Coronary artery (tissue), 2 donors: ENCODE measurements around the gene XXYLT1.
A peak's percentile ranks its signal among the peaks of the same experiment; 100 is the strongest.

Source experiments
- DNase-seq: peaks from one replicate; pipeline ENCODE4 v3.0.0-alpha.2; 2017; ENCODE audit warnings: low spot score
- H3K27ac ChIP-seq, 2 donors: fragments of 200-600 bp; sonication (generic); one replicate each; pipeline ENCODE4 v1.5.1; 2016 to 2019
- H3K4me3 ChIP-seq: fragments of 200-600 bp; sonication (generic); 2 replicates; pipeline ENCODE4 v1.5.1; 2016; ENCODE audit warnings: mild to moderate bottlenecking, moderate library complexity
- CTCF ChIP-seq: fragments of 200-600 bp; sonication (generic); IDR thresholded peaks from one replicate; pipeline ENCODE4 v1.5.1; 2019; ENCODE audit warnings: antibody characterized with exemption

XXYLT1 gene

GRCh38 chr3:195245531-195245951, 25.4 kb downstream of the XXYLT1 start:
- H3K27ac ChIP-seq = no peak overlapping the region
- DNase-seq = peak; percentile 41
- no peak overlapping the region for H3K4me3 ChIP-seq
- TF ChIP-seq CTCF = no peak

- DNase-seq = peak; percentile 65
- Histone ChIP-seq H3K4me3 (no peak overlapping the region), H3K27ac (no peak overlapping the region)
- no peak for TF ChIP-seq CTCF
Observed at GRCh38 chr3:195241592-195242355, 29.2 kb downstream of the XXYLT1 start.

GRCh38 chr3:195240939-195241338, 30.0 kb downstream of the XXYLT1 start:
- no peak for TF ChIP-seq CTCF

GRCh38 chr3:195240171-195240701, 30.7 kb downstream of the XXYLT1 start:
- no peak for TF ChIP-seq CTCF
- Histone ChIP-seq H3K27ac (no peak overlapping the region), H3K4me3 (no peak overlapping the region)
- DNase-seq = peak; percentile 84

More at GRCh38 chr3:195240939-195241338, 30.0 kb downstream of the XXYLT1 start:
- Histone ChIP-seq H3K27ac (no peak overlapping the region), H3K4me3 (no peak overlapping the region)
- peak; percentile 53 for DNase-seq

GRCh38 chr3:195239121-195239520, 31.8 kb downstream of the XXYLT1 start:
- no peak for TF ChIP-seq CTCF
- Histone ChIP-seq H3K4me3 (no peak overlapping the region), H3K27ac (no peak overlapping the region)
- peak; percentile 19 for DNase-seq

GRCh38 chr3:195238586-195239118, 32.3 kb downstream of the XXYLT1 start:
- peak; percentile 73 for DNase-seq

More at GRCh38 chr3:195238586-195239118, 32.3 kb downstream of the XXYLT1 start:
- no peak for TF ChIP-seq CTCF
- H3K4me3 ChIP-seq = no peak overlapping the region
- no peak overlapping the region for H3K27ac ChIP-seq
